GM23338 (cell line): ENCODE measurements around the gene SLC9A2. TPM values are rescaled to one million over a fixed set of nuclear protein-coding genes. Genes with fewer than 3 reads are reported as not detected.
A peak's percentile ranks its signal among the peaks of the same experiment; 100 is the strongest.

Experiments used
- ATAC-seq: fragments of 200-7000 bp; cut with Tn5 transposase; 3 replicates; pipeline ENCODE4 v1.9.1; 2020
- DNase-seq: peaks from one replicate; pipeline ENCODE4 v3.0.0-alpha.2; 2015; ENCODE audit warnings: low spot score
- H2AFZ ChIP-seq: fragments of 200-600 bp; sonication (generic); 2 replicates; pipeline ENCODE4 v1.8.0; 2016; ENCODE audit warnings: antibody characterized with exemption, mild to moderate bottlenecking, moderate library complexity
- H3F3A ChIP-seq: fragments of 200-600 bp; sonication (generic); replicated peaks from 2 replicates; pipeline ENCODE4 v1.8.0; 2017; ENCODE audit warnings: antibody characterized with exemption, mixed run types, low read depth
- H3K27ac ChIP-seq: fragments of 200-600 bp; sonication (generic); 2 replicates; pipeline ENCODE4 v1.6.1; 2016; ENCODE audit warnings: low read depth
- H3K27me3 ChIP-seq: fragments of 200-600 bp; sonication (generic); 2 replicates; pipeline ENCODE4 v1.8.0; 2016; ENCODE audit warnings: mild to moderate bottlenecking, mixed run types, moderate library complexity; ENCODE audit not compliant: insufficient read depth
- H3K36me3 ChIP-seq: fragments of 200-600 bp; sonication (generic); 2 replicates; pipeline ENCODE4 v1.8.0; 2016; ENCODE audit warnings: mild to moderate bottlenecking; ENCODE audit not compliant: insufficient read depth
- H3K4me1 ChIP-seq: fragments of 200-600 bp; sonication (generic); 2 replicates; pipeline ENCODE4 v1.8.0; 2016; ENCODE audit warnings: mild to moderate bottlenecking, moderate library complexity; ENCODE audit not compliant: insufficient read depth
- H3K4me2 ChIP-seq: fragments of 200-600 bp; sonication (generic); 2 replicates; pipeline ENCODE4 v1.7.1; 2017; ENCODE audit warnings: mixed run types
- H3K4me3 ChIP-seq: fragments of 200-600 bp; sonication (generic); 2 replicates; pipeline ENCODE4 v1.6.1; 2016; ENCODE audit warnings: mixed run types
- H3K79me2 ChIP-seq: fragments of 200-600 bp; sonication (generic); replicated peaks from 2 replicates; pipeline ENCODE4 v1.8.0; 2017; ENCODE audit warnings: mild to moderate bottlenecking; ENCODE audit not compliant: insufficient read depth
- H3K9me2 ChIP-seq: fragments of 200-600 bp; sonication (generic); 2 replicates; pipeline ENCODE4 v1.8.0; 2017; ENCODE audit not compliant: insufficient read depth
- H4K20me1 ChIP-seq: fragments of 200-600 bp; sonication (generic); replicated peaks from 2 replicates; pipeline ENCODE4 v1.8.0; 2017; ENCODE audit warnings: mild to moderate bottlenecking; ENCODE audit not compliant: insufficient read depth
- H3K27ac Mint-ChIP-seq: 2 replicates; pipeline ENCODE4 v1.8.0; 2020; ENCODE audit warnings: inconsistent platforms, mild to moderate bottlenecking, moderate library complexity, mixed read lengths
- H3K27me3 Mint-ChIP-seq: 3 replicates; pipeline ENCODE4 v1.8.0; 2022; ENCODE audit warnings: low read depth, mild to moderate bottlenecking, moderate library complexity, mixed read lengths, inconsistent platforms; ENCODE audit not compliant: insufficient read depth, poor library complexity
- H3K36me3 Mint-ChIP-seq: 3 replicates; pipeline ENCODE4 v1.8.0; 2021; ENCODE audit warnings: low read depth, mild to moderate bottlenecking, inconsistent platforms, moderate library complexity, mixed read lengths
- H3K4me1 Mint-ChIP-seq: 3 replicates; pipeline ENCODE4 v1.8.0; 2020; ENCODE audit warnings: mild to moderate bottlenecking, inconsistent platforms, mixed read lengths
- H3K4me3 Mint-ChIP-seq: 3 replicates; pipeline ENCODE4 v1.8.0; 2021; ENCODE audit warnings: moderate library complexity, mild to moderate bottlenecking, inconsistent platforms, mixed read lengths
- H3K9me3 Mint-ChIP-seq: 3 replicates; pipeline ENCODE4 v1.8.0; 2020; ENCODE audit warnings: moderate library complexity, mild to moderate bottlenecking, inconsistent platforms, mixed read lengths
- CREB1 ChIP-seq: fragments of 250-450 bp; sonication (Bioruptor Pico); IDR thresholded peaks from 2 replicates; pipeline ENCODE4 v1.5.0; 2020; ENCODE audit warnings: low read depth, mild to moderate bottlenecking, moderate library complexity
- ETS1 ChIP-seq: IDR thresholded peaks from 2 replicates; pipeline ENCODE4 v1.6.1; 2016; ENCODE audit warnings: antibody characterized with exemption
- EZH2 ChIP-seq: fragments of 200-600 bp; sonication (generic); IDR thresholded peaks from one replicate; pipeline ENCODE4 v1.8.0; 2017; ENCODE audit warnings: antibody characterized with exemption, mild to moderate bottlenecking, low read depth; ENCODE audit not compliant: unreplicated experiment
- EZH2phosphoT487 ChIP-seq: fragments of 200-600 bp; sonication (generic); IDR thresholded peaks from one replicate; pipeline ENCODE4 v1.8.1; 2018; ENCODE audit warnings: antibody characterized with exemption; ENCODE audit not compliant: unreplicated experiment
- NANOG ChIP-seq: IDR thresholded peaks from 2 replicates; pipeline ENCODE4 v1.6.1; 2016; ENCODE audit warnings: antibody characterized with exemption, borderline replicate concordance
- STAT1 ChIP-seq: IDR thresholded peaks from one replicate; pipeline ENCODE4 v1.6.1; 2016; ENCODE audit warnings: antibody characterized with exemption; ENCODE audit not compliant: unreplicated experiment
- ZNF114 ChIP-seq: fragments of 250-450 bp; sonication (Bioruptor Pico); IDR thresholded peaks from 2 replicates; pipeline ENCODE4 v1.5.0; 2020; ENCODE audit warnings: mild to moderate bottlenecking, moderate library complexity
- ZNF331 ChIP-seq: fragments of 250-450 bp; sonication (Bioruptor Pico); IDR thresholded peaks from 2 replicates; pipeline ENCODE4 v1.5.0; 2020; ENCODE audit warnings: low read depth, mild to moderate bottlenecking, moderate library complexity
- polyA plus RNA-seq: library from polyadenylated mRNA; unstranded; fragments of >200 nt; fragmentation: Nextera tagmentation; extraction: Ambion mirVana; gene quantifications from 2 replicates; pipeline ENCODE4 v1.2.1, GENCODE V29; 2016
- total RNA-seq: library from RNA; depleted of rRNA; stranded (reverse); fragments of >200 nt; shearing (Covaris generic); gene quantifications from 2 replicates; pipeline ENCODE4 v1.2.3, GENCODE V29; 2014
- TF ChIP-seq, protein P1 (sequence below), 2 experiments: fragments of 200-600 bp in 1 of 2; sonication (generic) in 1 of 2; conservative IDR thresholded peaks; 2 replicates each; pipeline versions ENCODE4 v1.5.1 to v1.6.1; 2016 to 2017; ENCODE audit warnings: antibody characterized with exemption in 2 of 2, low read depth in 2 of 2, mild to moderate bottlenecking in 2 of 2, moderate library complexity in 1 of 2

SLC9A2 gene
- total and polyA plus RNA-seq, 2 experiments from 2014 or later: 0.03 to 0.24 TPM

DNA sequence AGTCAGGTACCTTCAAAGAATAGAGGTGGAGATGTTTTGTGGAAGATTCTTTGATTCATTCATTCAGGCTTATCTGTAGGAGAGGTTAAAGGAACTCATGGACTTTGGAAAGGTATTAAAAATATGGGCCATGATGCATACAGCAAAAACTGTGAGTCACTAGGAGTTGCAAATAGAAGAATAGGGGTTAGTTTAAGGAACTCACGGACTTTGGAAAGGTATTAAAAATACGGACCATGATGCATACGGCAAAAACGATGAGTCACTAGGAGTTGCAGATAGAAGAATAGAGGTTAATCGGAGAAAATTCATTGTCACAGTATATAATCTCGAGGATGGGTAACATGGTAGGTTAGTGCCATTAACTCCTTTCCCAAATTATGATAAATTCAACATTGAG, 41.2 kb downstream of the SLC9A2 start:
- TF ChIP-seq, protein P1, sequence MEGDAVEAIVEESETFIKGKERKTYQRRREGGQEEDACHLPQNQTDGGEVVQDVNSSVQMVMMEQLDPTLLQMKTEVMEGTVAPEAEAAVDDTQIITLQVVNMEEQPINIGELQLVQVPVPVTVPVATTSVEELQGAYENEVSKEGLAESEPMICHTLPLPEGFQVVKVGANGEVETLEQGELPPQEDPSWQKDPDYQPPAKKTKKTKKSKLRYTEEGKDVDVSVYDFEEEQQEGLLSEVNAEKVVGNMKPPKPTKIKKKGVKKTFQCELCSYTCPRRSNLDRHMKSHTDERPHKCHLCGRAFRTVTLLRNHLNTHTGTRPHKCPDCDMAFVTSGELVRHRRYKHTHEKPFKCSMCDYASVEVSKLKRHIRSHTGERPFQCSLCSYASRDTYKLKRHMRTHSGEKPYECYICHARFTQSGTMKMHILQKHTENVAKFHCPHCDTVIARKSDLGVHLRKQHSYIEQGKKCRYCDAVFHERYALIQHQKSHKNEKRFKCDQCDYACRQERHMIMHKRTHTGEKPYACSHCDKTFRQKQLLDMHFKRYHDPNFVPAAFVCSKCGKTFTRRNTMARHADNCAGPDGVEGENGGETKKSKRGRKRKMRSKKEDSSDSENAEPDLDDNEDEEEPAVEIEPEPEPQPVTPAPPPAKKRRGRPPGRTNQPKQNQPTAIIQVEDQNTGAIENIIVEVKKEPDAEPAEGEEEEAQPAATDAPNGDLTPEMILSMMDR (conservative IDR thresholded peaks at IDR 0.05; ENCODE audit: low read depth in 2 of 2): no peak
- TF ChIP-seq EZH2 (no peak), ZNF114 (CRISPR knock-in tag) (no peak)
- H3K79me2 ChIP-seq: no peaks in the 10 kb centered on the region
- no peak overlapping the region for H3K4me2 ChIP-seq
- no peak overlapping the region for H3K4me3 ChIP-seq
- Mint-ChIP-seq H3K27me3 (no peaks in the 10 kb centered on the region), H3K4me3 (no peak overlapping the region), H3K36me3 (no peaks in the 10 kb centered on the region), H3K27ac (0 out of 2 replicates have a peak overlapping the region, but pooled peaks have one; percentile 25), H3K9me3 (no peaks in the 10 kb centered on the region), H3K4me1 (peaks cover 9% of the 10 kb centered on the region)
- no peak overlapping the region for H3K27ac ChIP-seq
- no peaks in the 10 kb centered on the region for H3F3A ChIP-seq
- no peak for ATAC-seq
- no peak for DNase-seq
- H3K4me1 ChIP-seq: no peaks in the 10 kb centered on the region
- no peaks in the 10 kb centered on the region for H4K20me1 ChIP-seq
- H3K9me2 ChIP-seq: peaks cover 9% of the 10 kb centered on the region; the same call in 1 of the 2 replicates
- no peaks in the 10 kb centered on the region for H3K36me3 ChIP-seq
- H2AFZ ChIP-seq: no peak overlapping the region
- H3K27me3 ChIP-seq: no peaks in the 10 kb centered on the region

DNA sequence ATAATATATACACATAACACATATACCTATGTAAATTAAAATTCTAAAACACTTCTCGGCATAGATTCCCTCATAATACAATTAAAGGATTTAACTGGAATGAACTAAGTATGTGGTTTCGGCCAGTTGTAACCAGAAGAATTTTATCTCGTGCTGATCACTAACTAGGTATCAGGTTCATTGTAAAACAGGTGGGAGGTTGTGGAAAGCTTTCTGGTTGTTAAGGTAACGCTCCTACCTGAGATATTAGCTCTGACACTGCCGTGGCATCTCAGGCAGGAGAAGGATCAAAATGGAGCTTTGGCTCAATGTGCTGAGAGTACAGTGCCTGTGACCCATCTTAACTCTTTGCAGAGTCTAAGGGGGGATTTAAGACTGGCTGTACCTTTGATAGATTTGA, 42.5 kb downstream of the SLC9A2 start:
- H3K4me3 ChIP-seq: no peak overlapping the region
- Mint-ChIP-seq H3K4me1 (peaks cover 9% of the 10 kb centered on the region), H3K27ac (no peak overlapping the region), H3K9me3 (no peaks in the 10 kb centered on the region), H3K27me3 (no peaks in the 10 kb centered on the region), H3K4me3 (no peak overlapping the region), H3K36me3 (no peaks in the 10 kb centered on the region)
- 0 out of 2 replicates have a peak overlapping the region, but pooled peaks have one; percentile 14 for H2AFZ ChIP-seq
- H3K27me3 ChIP-seq: no peaks in the 10 kb centered on the region
- H3K79me2 ChIP-seq: no peaks in the 10 kb centered on the region
- H3K4me2 ChIP-seq: no peak overlapping the region
- peaks cover 4% of the 10 kb centered on the region; the same call in 1 of the 2 replicates for H3K9me2 ChIP-seq
- no peaks in the 10 kb centered on the region for H4K20me1 ChIP-seq
- no peak overlapping the region for H3K27ac ChIP-seq
- no peaks in the 10 kb centered on the region for H3K4me1 ChIP-seq
- no peak for ATAC-seq
- peak; percentile 8 for DNase-seq
- no peaks in the 10 kb centered on the region for H3K36me3 ChIP-seq
- H3F3A ChIP-seq: no peaks in the 10 kb centered on the region
- TF ChIP-seq CREB1 (CRISPR knock-in tag) (no peak), EZH2phosphoT487 (no peak), ZNF331 (CRISPR knock-in tag) (no peak), NANOG (no peak), ZNF114 (CRISPR knock-in tag) (no peak), STAT1 (no peak)

DNA sequence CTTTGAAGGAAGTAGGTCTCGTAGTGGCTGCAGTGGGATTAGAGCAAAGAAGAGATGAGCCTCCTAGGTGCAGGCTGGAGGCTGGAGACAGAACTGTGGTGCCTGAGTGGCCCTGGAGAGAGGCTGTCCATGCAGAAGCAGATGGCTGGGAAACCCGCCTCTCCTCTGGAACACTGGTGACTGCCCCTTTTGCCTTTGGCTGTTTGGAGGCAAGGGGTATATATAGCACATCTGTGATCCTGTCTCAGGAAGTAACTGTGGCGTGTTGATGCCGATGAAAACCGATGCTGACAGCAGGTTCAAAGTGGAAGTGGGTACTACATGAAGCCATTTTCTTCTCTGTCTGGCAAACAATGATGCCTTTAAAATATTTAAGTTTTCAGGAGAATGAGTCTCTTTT, 43.5 kb downstream of the SLC9A2 start:
- Histone ChIP-seq H4K20me1 (no peaks in the 10 kb centered on the region), H3K27ac (no peak overlapping the region), H3K36me3 (no peaks in the 10 kb centered on the region), H2AFZ (no peak overlapping the region), H3K9me2 (peaks cover 4% of the 10 kb centered on the region; the same call in 1 of the 2 replicates), H3K4me2 (no peak overlapping the region), H3F3A (no peaks in the 10 kb centered on the region), H3K27me3 (no peaks in the 10 kb centered on the region), H3K79me2 (no peaks in the 10 kb centered on the region), H3K4me1 (no peaks in the 10 kb centered on the region), H3K4me3 (no peak overlapping the region)
- Mint-ChIP-seq H3K27ac (no peak overlapping the region), H3K9me3 (no peaks in the 10 kb centered on the region), H3K27me3 (no peaks in the 10 kb centered on the region), H3K36me3 (no peaks in the 10 kb centered on the region), H3K4me1 (peaks cover 6% of the 10 kb centered on the region), H3K4me3 (no peak overlapping the region)
- ATAC-seq: no peak
- TF ChIP-seq ETS1: no peak
- TF ChIP-seq EZH2: no peak
- no peak for TF ChIP-seq EZH2phosphoT487
- DNase-seq: no peak
